Smooth muscle cell (in vitro differentiated cells): ENCODE measurements around the gene ZNF521. TPM values are rescaled to one million over a fixed set of nuclear protein-coding genes. Genes with fewer than 3 reads are reported as not detected.

Experiments
- DNase-seq: peaks from one replicate; lab custom pipeline; 2025; ENCODE audit not compliant: unreplicated experiment; lab: John Stamatoyannopoulos, UW
- H2AFZ ChIP-seq: fragments of 200-600 bp; sonication (generic); 2 replicates; pipeline ENCODE4 v1.6.0; 2016; ENCODE audit warnings: antibody characterized with exemption, low read depth, mild to moderate bottlenecking
- H3F3A ChIP-seq: fragments of 200-600 bp; sonication (generic); 2 replicates; pipeline ENCODE4 v1.6.0; 2017; ENCODE audit warnings: antibody characterized with exemption, low read depth
- H3K27ac ChIP-seq: fragments of 200-600 bp; sonication (generic); 2 replicates; pipeline ENCODE4 v1.5.1; 2016; ENCODE audit warnings: low read depth, mild to moderate bottlenecking
- H3K27me3 ChIP-seq: fragments of 200-600 bp; sonication (generic); 2 replicates; pipeline ENCODE4 v1.6.1; 2016; ENCODE audit warnings: low read depth, mild to moderate bottlenecking
- H3K36me3 ChIP-seq: fragments of 200-600 bp; sonication (generic); 2 replicates; pipeline ENCODE4 v1.5.1; 2016; ENCODE audit warnings: low read depth
- H3K4me1 ChIP-seq: fragments of 200-600 bp; sonication (generic); 2 replicates; pipeline ENCODE4 v1.5.1; 2016; ENCODE audit warnings: low read depth
- H3K4me2 ChIP-seq: fragments of 200-600 bp; sonication (generic); 2 replicates; pipeline ENCODE4 v1.6.0; 2016; ENCODE audit warnings: mild to moderate bottlenecking
- H3K4me3 ChIP-seq: fragments of 200-600 bp; sonication (generic); 2 replicates; pipeline ENCODE4 v1.5.1; 2016; ENCODE audit warnings: mild to moderate bottlenecking
- H3K79me2 ChIP-seq: fragments of 200-600 bp; sonication (generic); 2 replicates; pipeline ENCODE4 v1.6.0; 2016; ENCODE audit warnings: low read depth, mild to moderate bottlenecking
- H3K9ac ChIP-seq: fragments of 200-600 bp; sonication (generic); 2 replicates; pipeline ENCODE4 v1.6.0; 2016; ENCODE audit warnings: low read depth
- H3K9me3 ChIP-seq: fragments of 200-600 bp; sonication (generic); replicated peaks from 2 replicates; pipeline ENCODE4 v1.5.1; 2016; ENCODE audit warnings: low read depth
- H4K20me1 ChIP-seq: fragments of 200-600 bp; sonication (generic); 2 replicates; pipeline ENCODE4 v1.6.0; 2016; ENCODE audit warnings: low read depth
- WGBS: methylation state at CpG from one replicate; pipeline ENCODE4 v1.1.7; 2016; ENCODE audit warnings: low lambda C conversion rate; 5-methylcytosine and 5-hydroxymethylcytosine counted together
- polyA plus RNA-seq: library from polyadenylated mRNA; unstranded; fragments of >200 nt; fragmentation: Nextera tagmentation; extraction: Ambion mirVana; gene quantifications from 2 replicates; pipeline ENCODE4 v1.2.1, GENCODE V29; 2016
- total RNA-seq: library from RNA; depleted of rRNA; stranded (reverse); fragments of >200 nt; gene quantifications from 2 replicates; pipeline ENCODE4 v1.2.3, GENCODE V29; 2014
- TF ChIP-seq, protein P1 (sequence below): fragments of 200-600 bp; sonication (generic); IDR thresholded peaks from 2 replicates; pipeline ENCODE4 v1.5.1; 2017; ENCODE audit warnings: borderline replicate concordance, mild to moderate bottlenecking, antibody characterized with exemption; ENCODE audit not compliant: insufficient read depth, poor library complexity, severe bottlenecking

The ZNF521 gene
- total and polyA plus RNA-seq, 2 experiments from 2014 or later = 19.9 to 36.4 TPM

- H3K4me2 ChIP-seq = peak overlapping the region; percentile 97
- no peaks in the 10 kb centered on the region for H3K36me3 ChIP-seq
- peaks cover 35% of the 10 kb centered on the region for H3K79me2 ChIP-seq
- peak overlapping the region; percentile 88 for H3K9ac ChIP-seq
- H3K27ac ChIP-seq = peak overlapping the region; percentile 93
- H4K20me1 ChIP-seq = peaks cover 31% of the 10 kb centered on the region
- peak overlapping the region; percentile 94 for H2AFZ ChIP-seq
- DNase-seq = peak; percentile 10
- H3K27me3 ChIP-seq = peaks cover 47% of the 10 kb centered on the region
- TF ChIP-seq, protein P1, sequence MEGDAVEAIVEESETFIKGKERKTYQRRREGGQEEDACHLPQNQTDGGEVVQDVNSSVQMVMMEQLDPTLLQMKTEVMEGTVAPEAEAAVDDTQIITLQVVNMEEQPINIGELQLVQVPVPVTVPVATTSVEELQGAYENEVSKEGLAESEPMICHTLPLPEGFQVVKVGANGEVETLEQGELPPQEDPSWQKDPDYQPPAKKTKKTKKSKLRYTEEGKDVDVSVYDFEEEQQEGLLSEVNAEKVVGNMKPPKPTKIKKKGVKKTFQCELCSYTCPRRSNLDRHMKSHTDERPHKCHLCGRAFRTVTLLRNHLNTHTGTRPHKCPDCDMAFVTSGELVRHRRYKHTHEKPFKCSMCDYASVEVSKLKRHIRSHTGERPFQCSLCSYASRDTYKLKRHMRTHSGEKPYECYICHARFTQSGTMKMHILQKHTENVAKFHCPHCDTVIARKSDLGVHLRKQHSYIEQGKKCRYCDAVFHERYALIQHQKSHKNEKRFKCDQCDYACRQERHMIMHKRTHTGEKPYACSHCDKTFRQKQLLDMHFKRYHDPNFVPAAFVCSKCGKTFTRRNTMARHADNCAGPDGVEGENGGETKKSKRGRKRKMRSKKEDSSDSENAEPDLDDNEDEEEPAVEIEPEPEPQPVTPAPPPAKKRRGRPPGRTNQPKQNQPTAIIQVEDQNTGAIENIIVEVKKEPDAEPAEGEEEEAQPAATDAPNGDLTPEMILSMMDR = no peak
- H3K4me1 ChIP-seq = peaks cover 27% of the 10 kb centered on the region
- H3F3A ChIP-seq = peaks cover 9% of the 10 kb centered on the region
- peak overlapping the region; percentile 92 for H3K4me3 ChIP-seq
- under 1% methylated on average over 63 of the region's 76 CpGs for WGBS
- H3K9me3 ChIP-seq = no peaks in the 10 kb centered on the region
These were observed 1.3 kb downstream of the ZNF521 start for GRCh38 chr18:25350489-25351251.

GRCh38 chr18:25349926-25350487 is 2.0 kb downstream of the ZNF521 start:
- Histone ChIP-seq H3K4me3 (peak overlapping the region; percentile 92), H3K4me1 (peaks cover 32% of the 10 kb centered on the region), H3F3A (peaks cover 9% of the 10 kb centered on the region), H3K27ac (peak overlapping the region; percentile 93), H3K9ac (peak overlapping the region; percentile 88), H3K9me3 (no peaks in the 10 kb centered on the region), H3K4me2 (peak overlapping the region; percentile 97), H4K20me1 (peaks cover 37% of the 10 kb centered on the region), H3K79me2 (peaks cover 42% of the 10 kb centered on the region), H2AFZ (peak overlapping the region; percentile 86), H3K36me3 (no peaks in the 10 kb centered on the region), H3K27me3 (peaks cover 40% of the 10 kb centered on the region)
- under 1% methylated on average over 21 of the region's 64 CpGs for WGBS
- no peak for DNase-seq
- TF ChIP-seq, protein P1 = no peak

- Histone ChIP-seq H3K4me2 (peak overlapping the region; percentile 97), H3K9me3 (no peaks in the 10 kb centered on the region), H3K9ac (peak overlapping the region; percentile 88), H2AFZ (peak overlapping the region; percentile 31), H3K36me3 (no peaks in the 10 kb centered on the region), H3K4me1 (peaks cover 39% of the 10 kb centered on the region), H3K27me3 (peaks cover 34% of the 10 kb centered on the region), H4K20me1 (peaks cover 44% of the 10 kb centered on the region), H3F3A (peaks cover 9% of the 10 kb centered on the region), H3K27ac (peak overlapping the region; percentile 93), H3K79me2 (peaks cover 49% of the 10 kb centered on the region), H3K4me3 (peak overlapping the region; percentile 92)
- peak; percentile 12 for DNase-seq
- WGBS = 1% methylated on average over 37 of the region's 78 CpGs
- TF ChIP-seq, protein P1 = no peak
These were observed 2.6 kb downstream of the ZNF521 start for GRCh38 chr18:25349131-25349925.
